ENCODE results near the gene GNGT2. TPM values are rescaled to one million over a fixed set of nuclear protein-coding genes. Genes with fewer than 3 reads are reported as not detected.
"Not testable (repeated sequence)": the region's sequence is repeated elsewhere in the genome, so short reads cannot be mapped to it uniquely, and the experiment has no call there.

The GNGT2 gene
- total RNA-seq, 1 donor from 2014 or later: 18.4 TPM

DNA sequence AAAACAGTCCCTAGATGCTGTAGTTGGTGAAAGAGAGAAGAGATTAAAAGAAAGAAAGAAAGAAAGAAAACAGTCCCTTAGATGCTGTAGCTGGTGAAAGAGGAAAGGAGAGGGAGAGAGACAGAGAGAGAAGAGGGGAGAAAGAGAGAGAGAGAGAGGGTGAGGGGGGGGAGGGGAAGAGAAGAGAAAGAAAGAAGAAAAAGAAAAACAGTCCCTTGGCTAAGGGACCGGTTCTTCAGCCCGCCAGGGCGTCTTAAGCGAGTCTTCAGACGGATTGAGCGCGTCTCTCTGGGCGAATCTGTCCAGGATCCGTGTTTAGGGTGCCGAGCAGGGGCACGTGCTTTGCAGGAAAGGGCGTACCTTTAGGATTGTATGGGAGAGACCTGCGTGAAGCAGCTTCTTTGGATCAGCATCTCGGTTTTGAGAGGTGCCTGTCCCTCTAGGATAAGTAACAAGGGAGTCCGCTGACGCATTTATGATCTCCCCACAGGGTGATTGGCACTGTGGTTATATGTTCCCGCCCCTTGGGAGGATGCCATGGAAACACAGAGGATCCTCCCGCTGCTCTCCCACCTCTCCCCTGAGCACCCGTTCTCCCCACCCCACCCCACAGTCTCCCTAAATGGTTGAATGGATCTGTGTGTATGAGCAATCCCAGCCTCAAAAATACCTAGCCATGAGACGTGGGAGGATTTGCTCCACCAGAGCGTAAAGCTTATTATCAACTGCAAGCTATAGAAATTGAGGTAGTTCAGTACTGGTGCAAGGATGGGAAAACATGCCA is 16.7 kb downstream of the GNGT2 start:
- peak overlapping the region; percentile 89 for H3K4me3 Mint-ChIP-seq
- peak overlapping the region; percentile 98 for H3K27ac Mint-ChIP-seq
- no peaks in the 10 kb centered on the region for H3K9me3 Mint-ChIP-seq
- intact Hi-C loops (cut with micrococcal nuclease): loop anchor here (1.0 to 10.0 kb wide), 6 partner anchors 37 to 769 kb away; partner anchors contain the start of genes CALCOCO2, PHOSPHO1, SPOP and ZNF652
- H3K27me3 Mint-ChIP-seq (ENCODE audit: insufficient read depth): peaks cover 8% of the 10 kb centered on the region
- H3K36me3 Mint-ChIP-seq (ENCODE audit: low read depth): no peaks in the 10 kb centered on the region
- peaks cover 49% of the 10 kb centered on the region for H3K4me1 Mint-ChIP-seq (ENCODE audit: low read depth)
- DNase-seq (ENCODE audit: low spot score): peak; percentile 7

DNA sequence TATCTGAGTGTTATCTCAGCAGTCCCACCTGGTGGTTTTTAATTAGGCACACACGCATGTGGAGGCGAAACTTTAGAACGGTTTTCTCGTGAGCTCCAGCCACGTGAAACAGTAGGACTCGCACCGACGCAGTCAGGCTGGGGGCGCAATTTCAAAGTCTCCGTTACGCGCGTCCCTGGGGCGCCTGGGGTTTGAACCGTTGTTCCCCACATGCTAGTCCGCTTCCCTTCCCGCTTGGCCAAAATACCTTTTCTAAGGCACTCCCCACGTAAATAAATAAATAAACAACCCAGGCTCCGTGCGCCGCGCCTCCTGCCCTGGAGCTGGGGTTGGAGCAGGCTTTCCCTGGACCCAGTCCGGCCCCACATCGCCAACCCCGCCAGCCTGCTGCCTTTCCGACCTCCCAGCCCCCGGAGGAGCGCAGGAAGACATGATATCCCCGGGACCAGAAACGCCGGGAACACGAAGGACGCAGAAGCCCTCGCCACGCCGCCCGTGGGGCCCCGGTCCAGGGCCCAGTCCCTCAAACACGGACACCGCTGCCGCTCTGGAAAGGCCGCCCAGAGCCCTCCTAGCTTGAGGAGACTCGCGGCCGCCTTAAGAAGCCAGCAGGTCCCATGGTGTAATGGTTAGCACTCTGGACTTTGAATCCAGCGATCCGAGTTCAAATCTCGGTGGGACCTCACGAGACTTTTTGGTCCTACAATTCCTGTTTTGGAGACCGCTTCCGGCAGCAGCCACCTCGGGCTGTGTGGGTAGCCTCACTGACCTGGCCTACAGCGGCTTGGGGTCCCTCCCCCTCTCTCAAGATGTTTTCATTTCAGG is 18.2 kb downstream of the GNGT2 start:
- peak; percentile 88 for DNase-seq (ENCODE audit: low spot score)
- H3K27ac Mint-ChIP-seq: peak overlapping the region; percentile 98
- peaks cover 8% of the 10 kb centered on the region for H3K27me3 Mint-ChIP-seq (ENCODE audit: insufficient read depth)
- H3K36me3 Mint-ChIP-seq (ENCODE audit: low read depth): no peaks in the 10 kb centered on the region
- H3K4me1 Mint-ChIP-seq (ENCODE audit: low read depth): peaks cover 49% of the 10 kb centered on the region
- H3K9me3 Mint-ChIP-seq: no peaks in the 10 kb centered on the region
- intact Hi-C loops (cut with micrococcal nuclease): loop anchor here (1.0 to 10.0 kb wide), 10 partner anchors 18 to 767 kb away; partner anchors contain the start of genes ABI3, ATP5MC1, CALCOCO2 and GNGT2
- peak overlapping the region; percentile 89 for H3K4me3 Mint-ChIP-seq

DNA sequence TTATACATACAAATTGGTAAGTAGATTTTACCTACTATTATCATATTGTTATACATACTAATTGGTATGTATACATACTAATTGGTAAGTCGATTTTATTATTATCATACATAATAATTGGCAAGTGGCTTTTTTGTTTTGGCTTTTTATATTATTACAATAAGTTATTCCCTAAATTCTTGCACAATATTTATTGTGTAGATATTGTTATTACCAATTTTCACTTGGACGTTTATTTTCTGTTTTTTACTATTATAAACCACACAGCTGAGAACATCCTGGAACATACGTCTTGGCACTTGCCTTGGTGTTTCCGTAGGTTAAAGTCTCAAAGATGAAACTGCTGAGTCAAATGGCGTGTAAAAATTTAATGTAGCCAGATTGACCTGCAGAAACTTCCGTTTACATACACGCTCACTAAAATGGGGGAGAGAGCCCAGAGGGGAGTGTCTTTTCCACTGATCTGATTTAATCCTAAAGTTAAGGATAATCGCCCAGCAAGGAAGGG is 18.9 kb downstream of the GNGT2 start:
- peak overlapping the region; percentile 89 for H3K4me3 Mint-ChIP-seq
- H3K27ac Mint-ChIP-seq: peak overlapping the region; percentile 98
- no peaks in the 10 kb centered on the region for H3K36me3 Mint-ChIP-seq (ENCODE audit: low read depth)
- no peaks in the 10 kb centered on the region for H3K9me3 Mint-ChIP-seq
- peaks cover 8% of the 10 kb centered on the region for H3K27me3 Mint-ChIP-seq (ENCODE audit: insufficient read depth)
- DNase-seq (ENCODE audit: low spot score): no peak
- intact Hi-C loops (cut with micrococcal nuclease): loop anchor here (5.0 to 10.0 kb wide), 4 partner anchors 151 to 767 kb away; partner anchors contain the start of genes CALCOCO2 and SPOP
- peaks cover 49% of the 10 kb centered on the region for H3K4me1 Mint-ChIP-seq (ENCODE audit: low read depth)

DNA sequence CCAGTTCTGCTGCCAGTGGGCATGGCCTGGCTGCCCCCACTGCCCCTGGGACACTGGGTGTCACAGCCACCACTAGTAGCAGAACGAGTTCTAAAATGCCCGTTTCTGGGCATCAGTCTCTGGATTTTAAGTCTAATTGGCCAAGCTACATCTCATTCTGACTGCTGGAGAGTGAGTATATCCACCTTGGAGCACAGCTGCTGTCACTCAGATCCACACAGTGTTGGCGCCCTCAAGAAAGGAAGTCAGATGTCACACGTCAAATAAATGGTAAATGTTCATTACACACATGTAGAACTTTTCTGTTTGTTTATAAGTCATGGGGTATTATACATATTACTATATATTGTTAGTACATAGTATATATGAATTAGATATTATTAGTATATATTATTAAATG is 19.4 kb downstream of the GNGT2 start:
- Mint-ChIP-seq H3K4me3 (peak overlapping the region; percentile 61), H3K9me3 (peaks cover 5% of the 10 kb centered on the region), H3K4me1 (ENCODE audit: low read depth) (peaks cover 47% of the 10 kb centered on the region), H3K36me3 (ENCODE audit: low read depth) (no peaks in the 10 kb centered on the region), H3K27ac (no peak overlapping the region), H3K27me3 (ENCODE audit: insufficient read depth) (peaks cover 8% of the 10 kb centered on the region)
- no peak for DNase-seq (ENCODE audit: low spot score)
- intact Hi-C loops (cut with micrococcal nuclease): loop anchor here (5.0 to 10.0 kb wide), 4 partner anchors 151 to 766 kb away; partner anchors contain the start of genes CALCOCO2 and SPOP

DNA sequence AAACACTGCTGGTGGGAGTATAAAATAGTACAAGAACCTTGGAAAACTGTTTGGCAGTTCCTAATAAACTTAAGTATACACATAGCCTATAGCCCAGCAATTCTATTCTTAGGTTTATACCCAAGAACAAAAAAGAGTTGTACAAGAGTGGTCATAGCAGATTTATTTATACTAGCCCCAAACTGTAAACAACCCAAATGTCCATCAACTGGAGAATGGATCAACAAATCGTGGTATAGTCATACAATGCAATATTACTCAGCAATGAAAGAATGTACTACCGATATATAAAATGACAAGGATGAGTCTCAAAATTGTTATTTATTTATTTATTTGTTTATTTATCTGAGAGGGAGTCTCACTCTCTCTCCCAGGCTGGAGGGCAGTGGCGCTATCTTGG is 23.1 kb downstream of the GNGT2 start:
- no peak overlapping the region for H3K27ac Mint-ChIP-seq
- H3K4me3 Mint-ChIP-seq: no peak overlapping the region
- peaks cover 9% of the 10 kb centered on the region for H3K27me3 Mint-ChIP-seq (ENCODE audit: insufficient read depth)
- DNase-seq (ENCODE audit: low spot score): no peak
- peaks cover 19% of the 10 kb centered on the region for H3K4me1 Mint-ChIP-seq (ENCODE audit: low read depth)
- peaks cover 20% of the 10 kb centered on the region for H3K9me3 Mint-ChIP-seq
- H3K36me3 Mint-ChIP-seq (ENCODE audit: low read depth): peaks cover 5% of the 10 kb centered on the region
- intact Hi-C loops (cut with micrococcal nuclease): no loop called here

GRCh38 chr17:49185381-49185780 is 25.0 kb downstream of the GNGT2 start:
- H3K4me1 Mint-ChIP-seq (ENCODE audit: low read depth); H3K36me3 Mint-ChIP-seq (ENCODE audit: low read depth); H3K4me3 Mint-ChIP-seq; intact Hi-C loops (cut with micrococcal nuclease); H3K27me3 Mint-ChIP-seq (ENCODE audit: insufficient read depth); DNase-seq (ENCODE audit: low spot score); H3K27ac Mint-ChIP-seq: not testable (repeated sequence)
- H3K9me3 Mint-ChIP-seq: peaks cover 20% of the 10 kb centered on the region

- H3K27me3 Mint-ChIP-seq (ENCODE audit: insufficient read depth); H3K36me3 Mint-ChIP-seq (ENCODE audit: low read depth); H3K4me1 Mint-ChIP-seq (ENCODE audit: low read depth); H3K4me3 Mint-ChIP-seq; intact Hi-C loops (cut with micrococcal nuclease); DNase-seq (ENCODE audit: low spot score); H3K27ac Mint-ChIP-seq: not testable (repeated sequence)
- H3K9me3 Mint-ChIP-seq: peaks cover 20% of the 10 kb centered on the region
Observed at GRCh38 chr17:49184522-49184921, 25.9 kb downstream of the GNGT2 start.

GRCh38 chr17:49183801-49184200 is 26.6 kb downstream of the GNGT2 start:
- Mint-ChIP-seq H3K27me3 (ENCODE audit: insufficient read depth) (peaks cover 7% of the 10 kb centered on the region), H3K36me3 (ENCODE audit: low read depth) (peaks cover 5% of the 10 kb centered on the region), H3K27ac (no peak overlapping the region), H3K4me1 (ENCODE audit: low read depth) (peaks cover 5% of the 10 kb centered on the region), H3K4me3 (no peak overlapping the region), H3K9me3 (peaks cover 20% of the 10 kb centered on the region)
- no peak for DNase-seq (ENCODE audit: low spot score)
- intact Hi-C loops (cut with micrococcal nuclease): no loop called here

- H3K4me1 Mint-ChIP-seq (ENCODE audit: low read depth): peaks cover 5% of the 10 kb centered on the region
- H3K4me3 Mint-ChIP-seq: no peak overlapping the region
- no peak for DNase-seq (ENCODE audit: low spot score)
- H3K36me3 Mint-ChIP-seq (ENCODE audit: low read depth): peaks cover 5% of the 10 kb centered on the region
- no peak overlapping the region for H3K27ac Mint-ChIP-seq
- peaks cover 10% of the 10 kb centered on the region for H3K27me3 Mint-ChIP-seq (ENCODE audit: insufficient read depth)
- intact Hi-C loops (cut with micrococcal nuclease): no loop called here
- H3K9me3 Mint-ChIP-seq: peaks cover 20% of the 10 kb centered on the region
Observed at GRCh38 chr17:49183341-49183740, 27.0 kb downstream of the GNGT2 start.

DNA sequence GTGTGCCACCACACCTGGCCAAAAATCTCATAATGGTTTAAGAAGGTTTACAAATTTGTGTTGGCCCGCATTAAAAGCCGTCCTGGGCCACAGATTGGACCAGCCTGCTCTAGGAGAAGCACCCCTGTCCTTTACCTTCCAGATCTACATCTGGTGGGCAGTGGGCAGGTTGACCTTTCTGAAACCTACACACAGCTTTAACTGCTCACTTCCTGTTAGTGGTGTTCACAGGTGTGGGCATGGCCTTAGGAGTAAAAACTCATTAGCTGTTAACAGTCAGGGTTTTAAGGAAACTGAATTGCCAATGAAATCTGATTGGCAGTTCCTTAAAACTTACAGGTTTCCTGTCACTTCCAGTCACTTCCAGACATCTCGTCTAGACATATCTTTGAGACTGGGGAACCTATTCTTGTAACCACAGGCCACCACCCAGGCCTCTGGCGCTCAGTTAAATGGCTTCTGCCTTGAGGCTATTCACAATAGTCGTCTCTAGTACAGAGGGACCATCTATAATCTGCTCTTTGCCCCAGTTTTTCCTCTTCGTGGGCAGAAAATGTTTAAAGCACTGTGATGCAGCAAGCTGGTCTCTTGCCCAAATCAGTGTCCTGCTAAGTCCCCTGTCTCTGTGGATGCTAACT is 29.3 kb downstream of the GNGT2 start:
- Mint-ChIP-seq H3K4me1 (ENCODE audit: low read depth) (peaks cover 5% of the 10 kb centered on the region), H3K36me3 (ENCODE audit: low read depth) (peaks cover 5% of the 10 kb centered on the region), H3K27me3 (ENCODE audit: insufficient read depth) (peaks cover 10% of the 10 kb centered on the region), H3K9me3 (peaks cover 30% of the 10 kb centered on the region), H3K27ac (no peak overlapping the region), H3K4me3 (no peak overlapping the region)
- intact Hi-C loops (cut with micrococcal nuclease): loop anchor here (1.0 to 2.0 kb wide), 3 partner anchors 38 to 109 kb away; no protein-coding TSS in a partner anchor
- no peak for DNase-seq (ENCODE audit: low spot score)

DNA sequence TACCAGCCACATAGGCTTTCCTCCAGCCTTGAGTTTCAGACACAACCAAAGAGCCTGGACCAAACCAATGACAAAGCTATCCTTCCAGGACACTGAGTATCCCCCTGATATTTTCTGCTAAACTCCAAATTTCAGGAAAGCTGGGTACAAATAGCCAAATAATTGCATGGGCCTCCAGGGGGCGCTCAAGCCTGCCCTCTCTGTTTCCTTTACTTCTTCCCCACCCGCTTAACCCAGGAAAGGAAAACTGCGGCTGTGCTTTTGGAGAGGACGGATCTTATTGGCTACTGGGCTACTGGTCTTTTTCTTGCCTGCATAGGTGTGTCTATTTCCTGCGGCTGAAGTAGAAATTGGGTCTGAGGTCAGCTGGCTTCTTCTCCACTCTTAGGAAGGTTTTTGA is 30.1 kb downstream of the GNGT2 start:
- H3K4me1 Mint-ChIP-seq (ENCODE audit: low read depth): peaks cover 5% of the 10 kb centered on the region
- peak; percentile 32 for DNase-seq (ENCODE audit: low spot score)
- H3K27ac Mint-ChIP-seq: no peak overlapping the region
- no peak overlapping the region for H3K4me3 Mint-ChIP-seq
- peaks cover 30% of the 10 kb centered on the region for H3K9me3 Mint-ChIP-seq
- intact Hi-C loops (cut with micrococcal nuclease): loop anchor here (1.0 to 2.0 kb wide), 3 partner anchors 38 to 110 kb away; no protein-coding TSS in a partner anchor
- peaks cover 6% of the 10 kb centered on the region for H3K36me3 Mint-ChIP-seq (ENCODE audit: low read depth)
- peaks cover 8% of the 10 kb centered on the region for H3K27me3 Mint-ChIP-seq (ENCODE audit: insufficient read depth)

- Mint-ChIP-seq H3K27me3 (ENCODE audit: insufficient read depth) (peaks cover 14% of the 10 kb centered on the region), H3K9me3 (peaks cover 36% of the 10 kb centered on the region)
- H3K4me3 Mint-ChIP-seq; DNase-seq (ENCODE audit: low spot score); H3K27ac Mint-ChIP-seq; intact Hi-C loops (cut with micrococcal nuclease); H3K36me3 Mint-ChIP-seq (ENCODE audit: low read depth); H3K4me1 Mint-ChIP-seq (ENCODE audit: low read depth): not testable (repeated sequence)
Observed at GRCh38 chr17:49175978-49176377, 34.4 kb downstream of the GNGT2 start.
